ENCODE data around the gene CTPS2. TPM values are rescaled to one million over a fixed set of nuclear protein-coding genes. Genes with fewer than 3 reads are reported as not detected.
"Not testable (repeated sequence)": the region's sequence is repeated elsewhere in the genome, so short reads cannot be mapped to it uniquely, and the experiment has no call there.

The CTPS2 gene, protein sequence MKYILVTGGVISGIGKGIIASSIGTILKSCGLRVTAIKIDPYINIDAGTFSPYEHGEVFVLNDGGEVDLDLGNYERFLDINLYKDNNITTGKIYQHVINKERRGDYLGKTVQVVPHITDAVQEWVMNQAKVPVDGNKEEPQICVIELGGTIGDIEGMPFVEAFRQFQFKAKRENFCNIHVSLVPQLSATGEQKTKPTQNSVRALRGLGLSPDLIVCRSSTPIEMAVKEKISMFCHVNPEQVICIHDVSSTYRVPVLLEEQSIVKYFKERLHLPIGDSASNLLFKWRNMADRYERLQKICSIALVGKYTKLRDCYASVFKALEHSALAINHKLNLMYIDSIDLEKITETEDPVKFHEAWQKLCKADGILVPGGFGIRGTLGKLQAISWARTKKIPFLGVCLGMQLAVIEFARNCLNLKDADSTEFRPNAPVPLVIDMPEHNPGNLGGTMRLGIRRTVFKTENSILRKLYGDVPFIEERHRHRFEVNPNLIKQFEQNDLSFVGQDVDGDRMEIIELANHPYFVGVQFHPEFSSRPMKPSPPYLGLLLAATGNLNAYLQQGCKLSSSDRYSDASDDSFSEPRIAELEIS
- 13.7 TPM for total RNA-seq
- 5.9 TPM for polyA plus RNA-seq (ENCODE audit: insufficient read depth, low read depth, low replicate concordance)
- long read RNA-seq, donor 1, partial matches to known transcripts = 0 of 3 reads
- long read RNA-seq, donor 1, other reads (novel, unspliced or antisense) = 0 of 3 reads
- long read RNA-seq, donor 2, partial matches to known transcripts = 0 of 5 reads
- long read RNA-seq, donor 2, other reads (novel, unspliced or antisense) = 0 of 5 reads
- long read RNA-seq, donor 3, partial matches to known transcripts = 0 of 6 reads
- long read RNA-seq, donor 3, other reads (novel, unspliced or antisense) = 0 of 6 reads
- long read RNA-seq, donor 4, partial matches to known transcripts = 0 of 1 reads
- long read RNA-seq, donor 4, other reads (novel, unspliced or antisense) = 0 of 1 reads
- long read RNA-seq, donor 5 = 0 reads
- long read RNA-seq, donor 6, partial matches to known transcripts = 0 of 3 reads
- long read RNA-seq, donor 6, other reads (novel, unspliced or antisense) = 0 of 3 reads
- long read RNA-seq, donor 7, partial matches to known transcripts = 0 of 7 reads
- long read RNA-seq, donor 7, other reads (novel, unspliced or antisense) = 3 of 7 reads
- long read RNA-seq, donor 8, partial matches to known transcripts = 0 of 2 reads
- long read RNA-seq, donor 8, other reads (novel, unspliced or antisense) = 0 of 2 reads
- long read RNA-seq, donor 9 = 0 reads
- long read RNA-seq, donor 10, partial matches to known transcripts = 11 of 17 reads
- long read RNA-seq, donor 10, other reads (novel, unspliced or antisense) = 0 of 17 reads

DNA sequence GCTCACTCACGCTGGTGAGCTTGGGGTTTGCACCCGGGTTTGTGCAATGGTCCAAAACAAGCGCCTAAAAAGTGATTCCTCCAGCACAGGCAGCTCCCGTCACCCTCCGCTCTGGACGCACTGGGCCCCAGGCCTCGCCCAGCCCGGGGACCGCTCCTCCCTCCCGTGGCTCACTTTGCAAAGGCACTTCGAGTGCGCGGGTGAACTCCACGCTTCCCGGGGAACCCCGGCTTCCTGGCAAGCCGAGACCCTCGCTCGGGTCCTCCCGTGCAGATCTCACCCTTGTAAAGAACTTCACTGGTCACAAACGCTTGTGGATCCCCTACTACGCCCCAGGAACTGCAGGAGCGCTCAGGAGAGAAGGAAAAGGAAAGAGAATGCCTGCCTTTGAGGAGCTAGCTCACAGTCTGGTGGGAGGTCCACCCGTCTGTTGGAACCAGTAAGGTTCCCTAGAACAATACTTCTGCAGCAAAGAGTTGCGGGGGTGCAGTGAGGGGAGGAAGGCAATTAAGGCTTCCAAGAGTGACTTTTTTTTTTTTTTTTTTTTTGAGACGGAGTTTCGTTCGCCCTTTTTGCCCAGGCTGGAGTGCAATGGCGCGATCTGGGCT lies at the start of gene CTPS2:
CTPS2 (minus strand) TSS at position 122 of the 608 bp plus-strand sequence. CDS start 9,767 bp downstream, outside the sequence.
- H3K27ac ChIP-seq (ENCODE audit: low read depth in 2 of 2, low read length in 2 of 2) = peak within 1 kb of the TSS; percentile 51 to 72
- peak within 1 kb of the TSS; percentile 72 to 82 (median 76) for H3K4me3 ChIP-seq (ENCODE audit: low read length in 3 of 3)
- FAIRE-seq (no peak), DNase-seq (peak; percentile 82 to 87 (median 86))
- H3K4me1 ChIP-seq (ENCODE audit: control insufficient read depth in 2 of 3, insufficient read depth in 2 of 3, low read depth in 1 of 3, low read length in 3 of 3) = no peaks in the 10 kb centered on the region
- intact Hi-C loops (cut with DNase I) = no loop called here
- TF ChIP-seq, protein P1, sequence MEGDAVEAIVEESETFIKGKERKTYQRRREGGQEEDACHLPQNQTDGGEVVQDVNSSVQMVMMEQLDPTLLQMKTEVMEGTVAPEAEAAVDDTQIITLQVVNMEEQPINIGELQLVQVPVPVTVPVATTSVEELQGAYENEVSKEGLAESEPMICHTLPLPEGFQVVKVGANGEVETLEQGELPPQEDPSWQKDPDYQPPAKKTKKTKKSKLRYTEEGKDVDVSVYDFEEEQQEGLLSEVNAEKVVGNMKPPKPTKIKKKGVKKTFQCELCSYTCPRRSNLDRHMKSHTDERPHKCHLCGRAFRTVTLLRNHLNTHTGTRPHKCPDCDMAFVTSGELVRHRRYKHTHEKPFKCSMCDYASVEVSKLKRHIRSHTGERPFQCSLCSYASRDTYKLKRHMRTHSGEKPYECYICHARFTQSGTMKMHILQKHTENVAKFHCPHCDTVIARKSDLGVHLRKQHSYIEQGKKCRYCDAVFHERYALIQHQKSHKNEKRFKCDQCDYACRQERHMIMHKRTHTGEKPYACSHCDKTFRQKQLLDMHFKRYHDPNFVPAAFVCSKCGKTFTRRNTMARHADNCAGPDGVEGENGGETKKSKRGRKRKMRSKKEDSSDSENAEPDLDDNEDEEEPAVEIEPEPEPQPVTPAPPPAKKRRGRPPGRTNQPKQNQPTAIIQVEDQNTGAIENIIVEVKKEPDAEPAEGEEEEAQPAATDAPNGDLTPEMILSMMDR (IDR thresholded peaks at IDR 0.05; ENCODE audit: borderline replicate concordance, extremely low read depth, insufficient read depth) = no peak
- H3K27me3 ChIP-seq (ENCODE audit: control insufficient read depth, insufficient read depth, low read length) = peaks cover 10% of the 10 kb centered on the region
- no peaks in the 10 kb centered on the region for H3K36me3 ChIP-seq (ENCODE audit: control insufficient read depth in 2 of 3, insufficient read depth in 3 of 3, low read length in 3 of 3)
- H3K9me3 ChIP-seq (ENCODE audit: control insufficient read depth in 2 of 3, insufficient read depth in 1 of 3, low read length in 3 of 3) = no peaks in the 10 kb centered on the region
- peak within 1 kb of the TSS; percentile 32 to 64 (median 51) for H3K9ac ChIP-seq (ENCODE audit: low read length in 3 of 3)

DNA sequence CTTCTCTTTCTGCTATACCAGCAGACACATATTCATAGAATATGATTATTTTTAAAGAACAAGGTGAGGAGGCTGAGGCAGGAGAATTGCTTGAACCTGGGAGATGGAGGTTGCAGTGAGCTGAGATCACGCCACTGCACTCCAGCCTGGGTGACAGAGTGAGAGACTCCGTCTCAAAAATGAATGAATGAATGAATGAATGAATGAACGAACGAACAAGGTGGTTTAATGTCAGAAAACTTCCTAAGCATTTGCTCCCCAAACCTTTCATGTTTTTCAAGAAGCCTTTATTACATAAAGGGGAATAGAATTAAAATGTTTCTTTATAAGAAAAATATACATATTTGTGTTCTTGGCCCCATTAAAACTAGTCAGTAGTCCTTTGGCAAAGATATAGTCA lies 49.0 kb upstream of the CTPS2 start:
- H3K9me3 ChIP-seq (ENCODE audit: control insufficient read depth in 2 of 3, insufficient read depth in 1 of 3, low read length in 3 of 3); H3K4me1 ChIP-seq (ENCODE audit: control insufficient read depth in 2 of 3, insufficient read depth in 2 of 3, low read depth in 1 of 3, low read length in 3 of 3); FAIRE-seq; intact Hi-C loops (cut with DNase I); DNase-seq; H3K4me3 ChIP-seq (ENCODE audit: low read length in 3 of 3); H3K9ac ChIP-seq (ENCODE audit: low read length in 3 of 3); H3K36me3 ChIP-seq (ENCODE audit: control insufficient read depth in 2 of 3, insufficient read depth in 3 of 3, low read length in 3 of 3); H3K27ac ChIP-seq (ENCODE audit: low read depth in 2 of 2, low read length in 2 of 2); H3K27me3 ChIP-seq (ENCODE audit: control insufficient read depth, insufficient read depth, low read length): not testable (repeated sequence)

DNA sequence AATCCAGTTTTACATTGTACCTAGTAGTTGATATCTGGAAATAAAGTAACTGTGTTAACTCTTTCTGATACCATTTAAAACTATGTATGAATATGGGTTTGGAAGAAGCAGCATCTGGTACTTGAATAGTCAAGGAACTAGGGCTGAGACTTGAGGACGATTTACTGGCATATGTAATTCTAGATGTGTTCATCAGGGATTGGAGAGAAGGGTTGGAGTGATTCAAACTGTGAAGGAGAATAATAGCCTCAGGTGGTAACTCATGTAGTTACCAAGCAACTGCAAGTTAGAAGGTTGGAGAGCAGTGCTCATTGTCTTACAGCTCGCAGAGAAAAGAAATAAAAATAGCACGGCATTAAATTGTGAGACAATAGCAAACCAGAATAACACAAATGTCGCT lies 44.3 kb upstream of the CTPS2 start:
- peaks cover 0 to 4% (median 2%) of the 10 kb centered on the region in 3 donors for H3K36me3 ChIP-seq (ENCODE audit: control insufficient read depth in 2 of 3, insufficient read depth in 3 of 3, low read length in 3 of 3)
- TF ChIP-seq, protein P1 (IDR thresholded peaks at IDR 0.05; ENCODE audit: borderline replicate concordance, extremely low read depth, insufficient read depth) = no peak
- H3K9me3 ChIP-seq (ENCODE audit: control insufficient read depth in 2 of 3, insufficient read depth in 1 of 3, low read length in 3 of 3) = no peaks in the 10 kb centered on the region
- H3K27me3 ChIP-seq (ENCODE audit: control insufficient read depth, insufficient read depth, low read length) = no peaks in the 10 kb centered on the region
- FAIRE-seq = no peak
- no peak overlapping the region for H3K4me3 ChIP-seq (ENCODE audit: low read length in 3 of 3)
- DNase-seq = peak in 1 of 5 donors; percentile 25
- no peak overlapping the region for H3K9ac ChIP-seq (ENCODE audit: low read length in 3 of 3)
- no peak overlapping the region for H3K27ac ChIP-seq (ENCODE audit: low read depth in 2 of 2, low read length in 2 of 2)
- intact Hi-C loops (cut with DNase I) = no loop called here
- H3K4me1 ChIP-seq (ENCODE audit: control insufficient read depth in 2 of 3, insufficient read depth in 2 of 3, low read depth in 1 of 3, low read length in 3 of 3) = no peaks in the 10 kb centered on the region

All from kidney (tissue), 22 donors.